Adrenal gland (tissue), 12 donors: ENCODE results near the gene LRRC59. TPM values are rescaled to one million over a fixed set of nuclear protein-coding genes. Genes with fewer than 3 reads are reported as not detected.
"Not testable (repeated sequence)": the region's sequence is repeated elsewhere in the genome, so short reads cannot be mapped to it uniquely, and the experiment has no call there.

Experiments used
- DNase-seq, 7 donors: peaks; one replicate each; pipeline ENCODE4 v3.0.0-alpha.2; 2019 to 2020
- H3K27ac ChIP-seq, 5 donors: fragments of 200-600 bp; sonication (generic) in 4 of 5; 1 replicate in 3 of 5; 2 replicates in 2 of 5; pipeline versions ENCODE4 v1.5.1 to v1.8.0; 2016 to 2020; ENCODE audit warnings: mild to moderate bottlenecking in 1 of 5
- H3K27me3 ChIP-seq: fragments of 200-600 bp; 2 replicates; pipeline ENCODE4 v1.8.0; 2021
- H3K36me3 ChIP-seq, 2 donors: fragments of 200-600 bp; replicated peaks in 1 of 2; 1 replicate in 1 of 2; 2 replicates in 1 of 2; pipeline versions ENCODE4 v1.5.1 to v1.8.0; 2018 to 2022
- H3K4me1 ChIP-seq, 2 donors: fragments of 200-600 bp; replicated peaks in 1 of 2; 1 replicate in 1 of 2; 2 replicates in 1 of 2; pipeline versions ENCODE4 v1.5.1 to v1.8.0; 2018 to 2021
- H3K4me3 ChIP-seq, 4 donors: fragments of 200-600 bp; sonication (generic) in 3 of 4; one replicate each; pipeline ENCODE4 v1.5.1; 2016 to 2018
- H3K9me3 ChIP-seq, 3 donors: fragments of 200-600 bp; sonication (generic) in 1 of 3; replicated peaks in 1 of 3; 1 replicate in 2 of 3; 2 replicates in 1 of 3; pipeline versions ENCODE4 v1.5.1 to v1.8.0; 2016 to 2021
- POLR2A ChIP-seq, 2 donors: fragments of 450-650 bp; IDR thresholded peaks; one replicate each; pipeline ENCODE4 v1.6.1; 2017; ENCODE audit warnings: antibody characterized with exemption in 2 of 2, mild to moderate bottlenecking in 2 of 2, moderate library complexity in 1 of 2
- WGBS, 4 donors: extraction: QIAGEN DNeasy Blood & Tissue Kit in 2 of 4; methylation state at CpG; one replicate each; pipeline versions ENCODE4 v1.1.5 to v1.1.7; 2013 to 2017; 5-methylcytosine and 5-hydroxymethylcytosine counted together
- intact Hi-C, 2 donors: fragments of 100-400 bp; cut with DNase I; formaldehyde crosslinking; loops; one replicate each; pipeline versions ENCODE4 v1.14.1 to v1.15.0; 2022 to 2023
- polyA plus RNA-seq, 3 donors: library from polyadenylated mRNA; stranded (reverse); fragments of 200-250 nt in 2 of 3; fragments of 350-450 nt in 1 of 3; fragmentation: Illumina TruSeq in 1 of 3; extraction: RNeasy Lipid Tissue Mini Kit (QIAGEN cat#74804) in 1 of 3; gene quantifications; one replicate each; pipeline ENCODE4 v1.2.3, GENCODE V29; 2013 to 2014
- total RNA-seq, 9 donors: library from RNA; depleted of rRNA in 4 of 9; stranded (reverse); fragments of >200 nt in 4 of 9; fragments of 120-200 nt in 1 of 9; fragmentation: NEBNext Ultra II Directional in 1 of 9; extraction: Animal tissue kit (Norgen Biotek cat#: 25700) in 1 of 9; gene quantifications; one replicate each; pipeline versions ENCODE4 v1.1.0 to v1.2.4, GENCODE V29; 2013 to 2023
- TF ChIP-seq, protein P1 (sequence below), 6 experiments: fragments of 450-650 bp in 4 of 6; fragments of 200-600 bp in 2 of 6; sonication (generic) in 1 of 6; IDR thresholded peaks; 1 replicate in 5 of 6; 2 replicates in 1 of 6; pipeline versions ENCODE4 v1.5.1 to v1.8.0; 2016 to 2021; ENCODE audit warnings: antibody characterized with exemption in 6 of 6, mild to moderate bottlenecking in 2 of 6, moderate library complexity in 1 of 6
- donor health status: healthy with polysubstance abuse.
- donor health status: Bipolar disorder and iron deficiency.
- donor health status: DM: yes; HTN: yes; CAD: no.
- donor health status: DM: no; HTN: no; CAD: no.
- donor health status: DM: no; HTN: no; CAD: no.
- donor health status: DM: yes; HTN: yes; CAD: no.

Gene LRRC59
- total and polyA plus RNA-seq, 12 donors: 38.0 to 337 (median 107) TPM

DNA sequence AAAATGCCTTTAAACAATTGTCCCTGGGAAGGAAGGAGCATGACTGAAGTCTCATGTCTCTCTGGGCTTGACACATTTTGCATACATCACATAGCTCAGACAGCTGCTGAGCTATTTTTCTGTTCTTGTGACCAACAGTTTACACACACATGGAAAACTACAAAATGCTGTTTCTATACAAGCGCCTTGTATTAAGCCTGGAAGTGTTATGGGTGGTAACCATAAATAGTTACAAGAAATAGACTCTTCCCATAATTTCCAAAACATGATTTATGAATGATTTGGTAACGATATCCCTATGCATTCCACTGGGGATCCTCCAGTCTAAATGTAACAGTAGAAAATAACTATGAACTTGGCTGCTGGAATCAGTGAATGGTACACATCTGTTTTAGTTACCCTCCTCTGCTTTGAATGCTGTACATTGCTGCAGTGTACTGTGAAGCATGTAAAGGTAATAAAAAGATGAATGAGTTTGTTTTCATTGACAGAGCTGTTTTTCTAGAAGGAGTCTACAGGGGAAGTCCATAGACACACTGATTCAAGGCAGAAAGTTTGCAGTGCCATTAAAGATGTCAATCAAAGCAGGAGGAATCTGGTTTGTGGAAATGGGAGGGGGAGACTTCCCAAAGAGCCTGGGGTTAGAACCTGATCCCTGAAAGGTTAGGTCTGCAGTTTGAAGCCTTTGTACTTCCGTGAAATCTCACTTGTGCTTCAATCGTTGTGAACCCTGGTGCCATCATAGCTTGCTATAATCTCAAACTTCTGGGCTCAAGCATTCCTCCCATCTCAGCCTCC lies 33.7 kb upstream of the LRRC59 start:
- Histone ChIP-seq H3K36me3 (peaks cover 0 to 2% of the 10 kb centered on the region in 2 donors), H3K9me3 (no peaks in the 10 kb centered on the region)
- no peak for DNase-seq

DNA sequence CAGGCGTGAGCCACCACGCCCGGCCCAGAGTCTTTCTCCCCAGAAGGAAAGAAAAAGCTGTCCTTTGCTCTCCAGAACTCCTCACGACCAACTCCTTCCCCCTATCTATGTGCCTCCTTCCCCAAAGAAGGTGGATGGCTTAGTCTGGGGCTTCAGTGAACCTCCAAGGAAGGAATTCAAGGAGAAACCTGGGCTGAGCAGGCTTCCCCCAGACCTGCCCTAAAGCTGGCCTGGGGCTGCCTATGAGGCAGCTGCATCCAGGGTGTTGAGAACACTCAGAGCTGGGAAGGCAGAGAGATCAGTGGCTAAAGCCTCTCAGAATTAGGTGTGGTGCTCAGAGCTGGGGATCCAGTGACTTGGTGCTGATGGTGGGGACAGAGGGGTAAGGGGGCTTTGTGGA lies 32.5 kb upstream of the LRRC59 start:
- H3K27ac ChIP-seq: peak overlapping the region in 3 of 5 donors; percentile 75 to 88 (median 76)
- H3K4me3 ChIP-seq: peak overlapping the region in 1 of 4 donors; percentile 2
- TF ChIP-seq, protein P1, sequence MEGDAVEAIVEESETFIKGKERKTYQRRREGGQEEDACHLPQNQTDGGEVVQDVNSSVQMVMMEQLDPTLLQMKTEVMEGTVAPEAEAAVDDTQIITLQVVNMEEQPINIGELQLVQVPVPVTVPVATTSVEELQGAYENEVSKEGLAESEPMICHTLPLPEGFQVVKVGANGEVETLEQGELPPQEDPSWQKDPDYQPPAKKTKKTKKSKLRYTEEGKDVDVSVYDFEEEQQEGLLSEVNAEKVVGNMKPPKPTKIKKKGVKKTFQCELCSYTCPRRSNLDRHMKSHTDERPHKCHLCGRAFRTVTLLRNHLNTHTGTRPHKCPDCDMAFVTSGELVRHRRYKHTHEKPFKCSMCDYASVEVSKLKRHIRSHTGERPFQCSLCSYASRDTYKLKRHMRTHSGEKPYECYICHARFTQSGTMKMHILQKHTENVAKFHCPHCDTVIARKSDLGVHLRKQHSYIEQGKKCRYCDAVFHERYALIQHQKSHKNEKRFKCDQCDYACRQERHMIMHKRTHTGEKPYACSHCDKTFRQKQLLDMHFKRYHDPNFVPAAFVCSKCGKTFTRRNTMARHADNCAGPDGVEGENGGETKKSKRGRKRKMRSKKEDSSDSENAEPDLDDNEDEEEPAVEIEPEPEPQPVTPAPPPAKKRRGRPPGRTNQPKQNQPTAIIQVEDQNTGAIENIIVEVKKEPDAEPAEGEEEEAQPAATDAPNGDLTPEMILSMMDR (IDR thresholded peaks at IDR 0.05): no peak
- no peak for TF ChIP-seq POLR2A (IDR thresholded peaks at IDR 0.05)
- DNase-seq: peak in 1 of 7 donors; percentile 10
- no peaks in the 10 kb centered on the region for H3K9me3 ChIP-seq
- intact Hi-C loops: no loop called here
- peaks cover 31 to 48% of the 10 kb centered on the region in 2 donors for H3K4me1 ChIP-seq
- WGBS, 4 donors: 93 to 97% (median 94%) methylated on average over 4 of the region's 4 CpGs
- no peaks in the 10 kb centered on the region for H3K27me3 ChIP-seq
- H3K36me3 ChIP-seq: peaks cover 0 to 2% of the 10 kb centered on the region in 2 donors

More for the DNA sequence above, 33.7 kb upstream of the LRRC59 start:
- Histone ChIP-seq H3K4me3 (no peak overlapping the region), H3K27ac (peak overlapping the region in 1 of 5 donors; percentile 10), H3K4me1 (peaks cover 31 to 41% of the 10 kb centered on the region in 2 donors), H3K27me3 (no peaks in the 10 kb centered on the region)
- 70 to 80% (median 71%) methylated on average over 4 of the region's 4 CpGs for WGBS, 4 donors
- no peak for TF ChIP-seq POLR2A (IDR thresholded peaks at IDR 0.05)
- TF ChIP-seq, protein P1 (IDR thresholded peaks at IDR 0.05): no peak
- intact Hi-C loops: no loop called here

DNA sequence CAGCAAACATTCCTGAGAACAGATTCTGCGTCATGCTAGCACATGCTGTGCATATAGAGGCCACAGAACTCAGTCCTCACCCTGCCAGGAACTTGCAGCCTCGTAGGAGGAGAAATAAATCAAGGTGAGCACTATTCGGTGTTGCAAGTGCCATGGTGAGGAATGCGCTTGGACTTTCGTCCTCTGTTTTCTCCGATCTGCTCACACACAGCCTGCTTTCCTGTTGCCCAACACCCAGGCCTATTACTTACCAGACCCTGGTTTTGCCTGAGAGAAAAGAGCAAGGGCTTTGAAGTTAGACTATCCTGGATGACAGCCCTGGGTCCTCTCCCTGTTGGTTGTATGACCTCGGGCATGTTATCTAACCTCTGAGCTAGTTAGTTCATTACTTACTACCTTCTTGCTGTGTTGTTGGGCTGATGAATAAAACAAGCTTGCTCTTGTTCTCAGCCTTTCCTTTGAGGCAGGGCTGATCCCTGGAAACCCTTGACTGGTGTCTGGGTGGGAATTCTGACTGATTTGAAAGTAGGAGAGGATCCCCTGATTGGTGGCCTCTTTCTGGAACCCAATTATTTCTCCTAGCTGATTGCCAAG lies 31.6 kb upstream of the LRRC59 start:
- Histone ChIP-seq H3K4me3 (peak overlapping the region in 1 of 4 donors; percentile 79), H3K4me1 (peaks cover 31 to 47% of the 10 kb centered on the region in 2 donors), H3K27me3 (no peaks in the 10 kb centered on the region), H3K27ac (peak overlapping the region in 4 of 5 donors; percentile 50 to 88 (median 76)), H3K9me3 (no peaks in the 10 kb centered on the region), H3K36me3 (peaks cover 0 to 2% of the 10 kb centered on the region in 2 donors)
- DNase-seq: peak; percentile 32 to 85 (median 77)
- TF ChIP-seq, protein P1 (IDR thresholded peaks at IDR 0.05): no peak
- intact Hi-C loops: no loop called here
- 38 to 62% (median 49%) methylated on average over 7 of the region's 7 CpGs for WGBS, 4 donors

DNA sequence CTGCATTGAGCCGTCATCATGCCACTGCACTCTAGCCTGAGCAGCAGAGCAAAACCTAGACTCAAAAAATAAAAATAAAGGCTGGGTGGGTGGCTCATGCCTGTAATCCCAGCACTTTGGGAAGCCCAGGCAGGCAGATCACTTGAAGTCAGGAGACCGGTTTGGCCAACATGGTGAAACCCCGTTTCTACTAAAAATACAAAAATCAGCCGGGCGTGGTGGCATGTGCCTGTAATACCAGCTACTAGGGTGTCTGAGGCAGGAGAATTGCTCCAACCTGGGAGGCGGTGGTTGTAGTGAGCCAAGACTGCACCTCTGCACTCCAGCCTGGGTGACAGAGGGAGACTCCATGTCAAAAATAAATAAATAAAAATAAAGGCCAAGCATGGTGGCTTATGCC lies 30.8 kb upstream of the LRRC59 start:
- H3K27me3 ChIP-seq, DNase-seq, H3K36me3 ChIP-seq, intact Hi-C loops, H3K9me3 ChIP-seq: not testable (repeated sequence)
- 72 to 83% (median 78%) methylated on average over 6 of the region's 6 CpGs for WGBS, 4 donors
- Histone ChIP-seq H3K27ac (peak overlapping the region; percentile 44 to 89 (median 75)), H3K4me3 (peak overlapping the region in 1 of 4 donors; percentile 79), H3K4me1 (peaks cover 31 to 47% of the 10 kb centered on the region in 2 donors)
